ENCODE data around the gene MUC5AC.

MUC5AC gene

DNA sequence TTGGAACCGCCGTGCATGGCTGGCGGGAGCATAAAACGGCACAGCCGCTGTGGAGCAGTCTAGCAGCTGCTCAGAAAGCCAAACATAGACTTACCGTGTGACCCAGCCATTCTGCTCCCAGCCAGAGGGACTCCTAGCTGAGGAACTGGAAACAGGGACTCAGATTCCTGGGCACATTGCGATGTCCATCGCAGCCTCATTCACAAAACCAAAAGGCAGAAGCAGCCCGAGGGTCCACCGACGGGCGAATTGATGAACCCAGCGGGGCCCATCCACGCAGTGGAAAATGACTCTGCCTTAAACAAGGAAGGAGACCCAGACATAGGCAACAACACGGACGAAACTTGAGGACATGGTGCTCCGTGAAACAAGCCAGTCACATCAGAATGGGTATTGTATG, 59.4 kb downstream of the MUC5AC start:
- DNase-seq, result no peak

DNA sequence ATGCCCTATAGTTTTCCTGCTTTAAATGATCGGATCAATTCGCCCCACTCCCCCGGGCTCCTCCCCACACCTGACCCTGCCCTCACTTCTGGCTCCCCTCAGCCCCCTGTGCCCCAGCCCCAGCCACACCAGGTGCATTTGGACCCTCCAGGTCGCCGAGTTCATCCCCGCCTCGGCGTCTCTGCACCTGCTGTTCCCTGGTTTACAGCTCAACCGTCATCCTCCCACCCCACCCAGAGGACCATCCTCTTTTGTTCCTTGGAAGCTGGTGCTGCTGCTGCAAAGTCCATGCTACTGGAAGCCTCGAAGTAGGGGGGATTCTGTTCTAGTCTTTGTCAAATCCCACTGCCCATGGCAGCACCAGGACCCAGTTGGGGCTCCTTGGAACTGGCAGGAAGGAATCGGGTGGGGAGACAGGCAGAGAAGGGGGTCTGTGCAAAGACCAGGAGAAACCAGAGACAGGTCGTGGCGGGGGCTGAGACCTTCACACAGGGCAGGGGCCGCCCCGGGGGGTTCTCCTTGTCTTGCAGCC, 60.6 kb downstream of the MUC5AC start:
- DNase-seq, result no peak

DNA sequence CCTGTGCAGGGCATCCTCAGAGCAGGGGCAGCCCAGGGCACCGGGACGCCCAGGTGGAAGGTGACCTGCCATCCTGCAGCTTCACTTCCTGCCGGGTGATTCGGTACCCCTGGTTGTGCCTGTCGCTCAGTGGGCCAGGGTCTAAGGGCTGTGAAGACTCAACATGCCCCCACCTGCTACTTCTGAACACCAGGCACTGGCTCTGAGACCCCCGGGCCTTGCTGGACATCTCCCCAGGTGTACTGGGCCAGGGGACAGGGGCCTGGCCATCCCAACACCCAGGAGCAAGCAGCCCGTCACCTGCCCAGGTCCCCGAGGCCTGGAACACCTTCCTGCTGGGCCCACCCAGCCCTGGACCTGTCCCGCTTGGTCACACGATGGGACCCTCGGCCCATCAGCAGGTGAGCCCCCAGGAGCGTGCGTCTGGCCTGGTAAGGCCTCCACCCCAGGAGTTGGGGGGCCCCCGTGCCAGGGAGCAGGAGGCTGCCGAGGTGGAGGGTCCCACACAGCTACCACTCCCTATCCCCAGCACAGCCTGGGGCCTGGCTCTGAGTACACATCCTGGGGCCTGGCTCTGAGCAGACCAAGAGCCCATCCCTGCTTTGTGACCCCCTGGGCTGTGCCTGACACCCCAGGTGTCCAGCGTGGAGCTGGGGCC, 61.2 kb downstream of the MUC5AC start:
- no peak for DNase-seq

DNA sequence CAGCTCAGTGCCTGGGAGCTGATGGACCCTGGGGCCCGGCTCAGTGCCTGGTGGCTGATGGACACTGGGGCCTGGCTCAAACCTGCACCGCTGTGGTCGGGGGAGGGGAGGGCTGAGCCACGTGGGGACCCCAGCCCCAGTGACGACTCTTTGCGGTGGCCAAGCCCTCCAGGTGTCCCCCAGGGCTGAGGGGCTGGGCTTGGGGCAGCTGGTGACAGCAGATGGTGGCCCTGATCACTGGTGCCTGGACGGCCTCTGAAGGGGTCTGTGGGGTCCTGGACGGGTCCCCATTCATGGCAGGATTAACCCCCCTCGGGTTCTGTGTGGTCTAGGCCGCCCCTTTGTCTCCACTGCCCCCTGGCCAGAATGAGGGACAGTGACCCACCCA, 61.7 kb downstream of the MUC5AC start:
- DNase-seq, result no peak

DNA sequence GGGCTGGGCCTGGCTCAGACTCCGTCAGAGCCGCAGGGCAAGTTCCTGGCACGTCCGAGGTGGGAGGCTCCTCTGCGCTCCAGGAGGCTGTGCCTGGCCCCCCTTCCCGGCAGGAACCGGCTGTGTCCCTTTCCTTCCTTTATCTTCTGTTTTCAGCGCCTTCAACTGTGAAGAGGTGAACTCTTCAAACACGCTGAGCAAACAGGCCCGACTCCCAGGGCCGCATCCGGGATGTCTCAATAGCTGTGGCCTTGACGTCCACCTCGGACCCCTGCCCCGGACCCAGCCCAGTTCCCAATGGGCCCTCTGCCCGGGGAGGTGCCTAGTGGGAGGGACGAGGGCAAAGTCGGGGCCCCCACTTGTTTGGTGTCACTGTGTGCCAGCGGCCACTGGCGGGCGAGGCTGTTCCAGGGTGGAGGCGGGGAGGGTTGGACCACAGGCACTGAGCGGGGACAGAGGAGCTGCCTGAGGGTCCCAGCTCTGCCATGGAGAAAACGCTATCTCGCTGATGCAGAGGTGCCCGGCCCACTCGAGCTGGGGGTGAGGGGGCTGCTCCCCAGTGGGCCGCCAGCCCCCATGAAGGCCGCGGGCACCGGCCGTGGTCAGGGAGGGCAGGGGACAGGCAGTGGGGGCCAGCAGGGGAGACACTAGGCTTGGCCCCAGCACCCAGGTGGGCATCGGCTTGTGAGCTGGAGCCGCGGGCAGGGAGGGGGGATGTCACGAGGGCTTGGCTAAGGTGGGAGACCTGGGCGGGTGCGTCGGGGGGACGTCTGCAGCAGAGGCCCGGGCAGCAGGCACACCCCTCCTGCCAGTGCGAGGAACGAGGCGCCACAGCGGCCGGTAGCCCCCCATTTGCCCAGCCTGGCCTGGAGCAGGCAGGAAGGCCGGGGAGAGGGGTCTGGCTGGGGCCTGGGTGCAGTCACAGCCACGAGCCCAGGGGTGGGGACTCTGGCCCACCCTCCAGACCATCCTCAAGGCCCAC, 62.4 kb downstream of the MUC5AC start:
- DNase-seq, result no peak

DNA sequence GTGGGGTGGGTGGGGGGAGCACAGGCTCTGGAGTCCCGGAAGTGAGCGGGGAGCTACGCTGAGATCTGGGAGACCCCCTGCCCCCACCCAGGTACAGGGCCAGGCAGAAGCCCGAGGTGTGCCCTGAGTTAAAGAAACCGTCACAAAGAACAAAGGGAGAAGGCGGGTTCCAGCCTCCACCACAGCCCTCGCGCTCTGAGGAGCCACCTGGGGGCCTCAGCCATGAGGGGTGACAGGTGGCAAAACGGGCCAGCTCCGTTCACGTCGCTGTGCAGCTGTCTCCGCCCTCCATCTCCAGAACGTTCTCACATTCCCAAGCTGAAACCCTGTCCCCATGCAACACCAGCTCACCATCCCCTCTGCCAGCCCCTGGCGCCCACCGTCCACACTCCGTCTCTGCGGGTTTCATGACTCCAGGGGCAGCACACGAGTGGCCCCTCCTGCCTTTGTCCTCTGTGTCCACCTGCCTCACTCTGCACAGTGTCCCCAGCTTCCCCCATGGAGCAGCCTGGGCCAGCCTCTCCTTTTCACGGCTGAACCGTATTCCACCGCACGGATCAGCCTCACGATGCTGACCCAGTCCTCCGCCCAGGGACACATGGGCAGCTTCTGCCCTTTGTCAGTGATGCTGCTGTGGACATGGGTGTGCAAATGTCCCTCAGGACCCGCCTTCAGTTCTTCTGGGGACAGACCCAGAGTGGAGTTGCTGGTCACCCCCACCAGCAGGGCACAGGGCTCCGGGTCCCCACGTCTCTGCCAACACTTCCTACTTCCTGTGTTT, 63.4 kb downstream of the MUC5AC start:
- DNase-seq, result peak; percentile 14

DNA sequence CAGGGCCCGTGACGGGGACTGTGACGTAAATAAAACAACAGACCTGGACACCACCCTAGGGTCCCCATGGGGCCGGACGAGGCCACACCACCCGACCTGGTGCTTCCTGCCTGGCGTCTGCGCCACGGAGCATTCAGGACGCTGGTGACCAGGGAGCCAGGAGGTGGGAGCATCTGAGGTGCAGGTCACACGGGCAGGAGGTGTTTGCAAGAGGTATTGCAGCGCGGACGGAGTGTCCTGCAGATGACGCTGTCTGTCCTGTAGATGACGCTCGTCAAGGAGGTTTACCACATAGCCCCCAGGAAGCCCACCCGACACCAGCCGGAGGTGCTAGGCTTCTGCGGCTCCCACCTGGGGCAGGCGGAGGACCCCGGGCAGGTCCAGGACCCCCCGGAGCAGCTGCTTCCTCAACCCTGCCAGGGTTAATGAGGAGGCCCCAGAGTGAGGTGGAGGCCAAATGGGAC, 64.1 kb downstream of the MUC5AC start:
- DNase-seq, result no peak

DNA sequence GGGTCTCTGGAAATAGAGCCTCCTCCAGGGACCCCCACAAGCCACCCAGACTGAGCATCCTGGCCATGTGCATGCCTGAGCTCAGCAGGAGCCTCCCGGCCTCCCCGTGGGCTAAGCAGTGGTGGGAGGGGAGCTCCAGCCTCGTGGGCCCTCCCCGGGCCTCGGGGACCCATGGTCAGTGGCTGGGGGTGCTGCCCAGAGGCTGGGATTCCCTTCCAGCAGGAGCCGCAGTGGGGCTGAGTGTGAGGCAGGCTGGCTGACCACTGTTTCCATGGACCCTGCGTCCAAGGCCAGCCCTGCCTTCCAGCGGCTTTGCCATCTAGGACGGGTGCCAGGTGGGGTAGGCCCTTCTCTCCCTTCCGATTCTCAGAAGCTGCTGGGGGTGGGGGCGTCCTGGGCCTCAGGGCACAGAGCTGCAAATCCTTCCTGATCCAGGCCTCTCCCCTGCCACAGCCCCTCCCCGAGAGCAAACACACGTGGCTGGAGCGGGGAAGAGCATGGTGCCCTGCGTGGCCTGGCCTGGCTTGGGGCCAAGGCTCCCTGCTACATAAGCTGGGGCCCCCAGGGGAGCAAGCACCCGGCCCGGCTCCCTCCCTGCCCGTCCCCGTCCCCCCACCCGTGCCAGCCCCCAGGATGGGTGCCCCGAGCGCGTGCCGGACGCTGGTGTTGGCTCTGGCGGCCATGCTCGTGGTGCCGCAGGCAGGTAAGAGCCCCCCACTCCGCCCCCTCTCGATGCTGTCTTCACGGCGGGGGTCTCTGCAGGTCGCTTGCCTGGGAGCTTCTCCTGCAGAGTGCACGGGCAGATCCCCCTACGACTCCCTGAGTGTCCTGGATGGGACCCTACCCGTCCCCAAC, 65.0 kb downstream of the MUC5AC start, which contains the start of gene MUC5B:
MUC5B (plus strand) TSS at position 576 of the 855 bp plus-strand sequence; CDS start at position 634, 58 bp downstream.
- DNase-seq, result no peak

DNA sequence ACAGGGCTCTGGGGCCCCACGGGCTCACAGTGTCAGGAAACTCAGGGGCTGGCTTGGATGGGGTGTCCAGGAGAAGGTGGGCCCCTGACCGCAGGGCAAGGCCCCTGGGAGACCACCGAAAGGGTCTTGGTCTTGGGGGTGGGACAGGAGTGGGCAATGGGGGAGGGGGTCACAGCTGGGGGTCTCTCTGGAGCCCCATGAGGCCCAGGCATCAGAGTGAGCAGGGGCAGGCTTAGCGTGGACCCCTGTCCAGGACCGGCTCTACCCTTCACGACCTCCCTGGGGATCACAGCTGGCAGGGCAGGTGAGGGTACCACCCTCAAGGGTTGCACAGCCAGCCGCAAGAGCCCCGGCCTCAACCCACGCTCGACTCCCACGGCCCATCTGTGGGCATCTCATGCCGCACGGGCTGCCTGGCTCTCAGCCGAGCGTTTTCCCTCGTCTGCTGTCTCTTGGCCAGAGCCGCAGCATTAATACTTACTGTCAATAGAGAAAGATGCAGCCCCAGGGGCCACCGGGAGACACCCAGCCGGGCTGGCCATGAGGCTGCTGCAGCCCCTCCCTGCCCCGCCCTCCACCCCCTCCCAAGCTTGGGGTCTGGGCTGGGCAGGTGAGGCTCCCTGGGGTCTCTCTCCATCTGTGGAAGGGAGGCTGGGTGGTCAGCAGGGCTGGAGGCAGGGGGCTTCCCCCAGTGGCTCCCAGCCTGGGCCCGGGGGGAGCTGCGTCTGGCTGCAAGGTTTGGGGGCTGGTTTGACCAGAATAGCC, 65.8 kb downstream of the MUC5AC start:
- DNase-seq, result no peak

DNA sequence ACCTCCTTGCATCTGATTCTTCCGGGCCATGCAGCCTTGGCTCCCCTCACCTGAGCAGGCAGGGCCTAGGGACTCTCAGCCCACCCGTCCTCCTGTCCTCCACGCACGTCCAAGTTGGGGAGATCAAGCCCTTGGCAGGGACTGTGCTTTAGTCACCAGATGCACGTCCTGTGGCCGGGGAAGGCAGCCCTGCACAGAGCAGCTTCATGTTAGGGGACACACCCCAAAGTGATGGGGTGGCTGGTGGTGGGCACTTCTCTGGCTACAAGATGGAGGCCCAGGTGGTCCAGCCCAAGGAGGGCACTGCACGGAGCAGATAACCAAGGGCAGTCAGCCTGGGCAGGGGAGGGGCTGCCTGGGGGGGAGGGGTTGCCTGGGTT, 66.3 kb downstream of the MUC5AC start:
- no peak for DNase-seq

DNA sequence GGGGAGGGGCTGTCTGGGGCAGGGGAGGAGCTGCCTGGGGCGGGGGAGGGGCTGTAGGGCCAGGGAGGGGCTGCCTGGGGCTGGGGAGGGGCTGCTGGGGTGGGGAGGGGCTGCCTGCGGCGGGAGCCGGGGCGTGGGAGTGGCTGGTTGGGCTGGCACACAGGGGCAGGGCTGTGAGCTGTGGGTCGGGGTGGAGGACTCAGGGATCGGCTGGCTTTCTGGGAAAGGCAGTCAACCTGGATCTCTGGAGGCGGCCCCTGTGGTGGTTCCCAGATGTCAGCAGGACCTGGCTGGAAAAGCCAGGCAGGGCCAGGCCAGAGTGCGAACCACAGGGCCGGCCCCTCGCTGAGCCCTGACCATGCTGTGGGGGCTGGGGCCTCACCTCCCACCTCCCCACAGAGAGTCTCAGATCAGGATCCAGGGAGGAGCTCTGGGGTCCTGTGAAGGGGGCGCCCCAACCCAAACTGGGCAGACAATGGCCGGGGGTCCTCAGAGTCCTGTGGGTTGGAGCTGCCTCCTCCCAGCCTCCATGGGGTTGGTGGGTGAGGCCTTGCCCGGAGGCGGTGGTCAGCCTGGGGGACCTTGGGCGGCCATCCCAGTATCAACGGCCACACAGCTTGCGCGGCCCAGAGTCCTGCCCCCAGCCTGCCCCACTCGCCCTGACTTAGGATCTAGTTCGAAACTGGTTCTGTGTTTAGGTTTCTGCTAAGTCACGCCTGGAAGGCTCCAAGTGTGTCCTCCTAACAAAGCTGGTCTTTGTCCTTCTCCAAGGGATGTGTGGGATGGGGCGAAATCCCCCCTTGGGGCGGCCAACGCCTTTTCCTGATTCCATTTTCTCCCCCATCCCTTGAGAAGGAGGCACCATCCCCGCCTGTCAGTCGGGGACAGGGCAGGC, 67.0 kb downstream of the MUC5AC start:
- DNase-seq, result no peak

DNA sequence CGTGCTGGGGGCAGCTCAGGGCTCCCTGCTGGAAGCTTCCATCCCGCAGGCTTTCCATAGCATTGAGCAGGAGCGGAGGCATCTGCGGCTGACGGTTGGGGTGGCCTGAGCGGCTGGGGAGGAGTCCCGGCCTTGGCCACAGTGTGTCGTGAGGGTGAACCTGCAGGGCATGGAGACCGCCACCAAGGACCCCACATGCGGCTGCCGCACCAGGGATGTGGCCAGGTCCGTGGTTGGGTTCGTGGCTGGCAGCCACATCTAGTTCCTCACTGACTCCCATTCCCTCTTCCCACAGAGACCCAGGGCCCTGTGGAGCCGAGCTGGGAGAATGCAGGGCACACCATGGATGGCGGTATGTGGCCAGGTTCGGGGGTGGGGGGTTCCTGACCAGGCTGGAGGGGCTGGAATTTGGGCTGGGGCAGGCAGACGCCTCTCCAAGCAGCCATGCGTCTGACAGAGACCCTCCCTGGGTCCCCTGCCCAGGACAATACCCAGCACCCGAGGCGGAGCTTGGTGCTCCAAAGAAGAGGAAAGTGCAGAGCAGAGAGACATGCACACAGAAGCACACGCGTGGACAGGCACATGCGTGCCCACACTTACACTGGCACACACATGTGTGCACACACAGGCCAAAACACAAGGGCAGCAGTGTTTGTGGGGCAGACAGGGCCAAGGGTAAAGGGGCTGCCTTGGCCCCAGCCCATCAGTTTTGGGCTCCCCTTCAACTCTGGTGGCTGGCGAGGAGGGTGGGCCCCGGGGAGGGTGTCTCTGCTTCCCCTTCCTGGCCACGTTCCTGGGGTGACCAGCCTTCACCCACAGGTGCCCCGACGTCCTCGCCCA, 67.9 kb downstream of the MUC5AC start:
- DNase-seq, result no peak

DNA sequence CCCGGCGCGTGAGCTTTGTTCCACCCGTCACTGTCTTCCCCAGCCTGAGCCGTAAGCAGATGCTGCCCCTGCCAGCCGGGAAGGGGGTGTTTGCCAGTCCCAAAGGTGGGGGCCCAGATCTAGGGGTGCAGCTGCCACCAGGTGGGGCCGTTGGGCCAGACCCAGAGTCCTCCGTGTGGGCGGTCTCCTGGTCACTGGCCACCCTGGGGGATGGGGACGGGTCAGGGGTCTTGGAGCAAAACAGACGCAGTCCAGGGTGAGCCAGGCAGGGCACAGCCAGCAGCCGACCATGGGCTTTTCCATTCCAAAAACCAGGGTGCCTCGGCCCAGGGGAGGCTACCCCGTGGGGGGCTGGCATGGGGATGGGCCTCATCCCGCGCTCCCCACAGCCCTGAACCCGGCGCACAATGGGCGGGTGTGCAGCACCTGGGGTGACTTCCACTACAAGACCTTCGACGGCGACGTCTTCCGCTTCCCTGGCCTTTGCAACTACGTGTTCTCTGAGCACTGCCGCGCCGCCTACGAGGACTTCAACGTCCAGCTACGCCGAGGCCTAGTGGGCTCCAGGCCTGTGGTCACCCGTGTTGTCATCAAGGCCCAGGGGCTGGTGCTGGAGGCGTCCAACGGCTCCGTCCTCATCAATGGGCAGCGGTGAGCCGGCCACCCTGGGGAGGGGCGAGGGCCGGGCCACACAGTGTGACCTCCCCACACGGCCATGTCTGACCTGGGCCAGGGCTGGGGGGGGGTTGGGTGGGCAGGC, 68.7 kb downstream of the MUC5AC start:
- no peak for DNase-seq

DNA sequence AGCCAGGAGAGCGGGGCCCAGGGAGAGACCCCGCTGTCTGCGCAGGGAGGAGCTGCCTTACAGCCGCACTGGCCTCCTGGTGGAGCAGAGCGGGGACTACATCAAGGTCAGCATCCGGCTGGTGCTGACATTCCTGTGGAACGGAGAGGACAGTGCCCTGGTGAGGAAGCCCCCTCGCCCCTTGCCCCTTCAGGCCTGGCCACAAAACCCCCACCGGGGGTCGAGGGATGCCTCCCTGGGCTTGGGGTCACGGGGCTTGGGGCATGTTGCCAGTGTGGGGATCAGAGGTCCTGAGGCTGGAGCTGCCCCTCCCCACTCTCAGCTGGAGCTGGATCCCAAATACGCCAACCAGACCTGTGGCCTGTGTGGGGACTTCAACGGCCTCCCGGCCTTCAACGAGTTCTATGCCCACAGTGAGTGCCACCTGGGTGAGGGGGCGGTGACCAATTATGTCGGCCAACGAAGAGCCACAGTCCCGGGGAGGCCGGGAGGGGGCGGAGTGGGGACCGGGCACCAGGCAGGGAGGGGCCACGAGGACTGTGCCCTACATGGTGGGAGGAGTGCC, 69.3 kb downstream of the MUC5AC start:
- DNase-seq, result no peak

DNA sequence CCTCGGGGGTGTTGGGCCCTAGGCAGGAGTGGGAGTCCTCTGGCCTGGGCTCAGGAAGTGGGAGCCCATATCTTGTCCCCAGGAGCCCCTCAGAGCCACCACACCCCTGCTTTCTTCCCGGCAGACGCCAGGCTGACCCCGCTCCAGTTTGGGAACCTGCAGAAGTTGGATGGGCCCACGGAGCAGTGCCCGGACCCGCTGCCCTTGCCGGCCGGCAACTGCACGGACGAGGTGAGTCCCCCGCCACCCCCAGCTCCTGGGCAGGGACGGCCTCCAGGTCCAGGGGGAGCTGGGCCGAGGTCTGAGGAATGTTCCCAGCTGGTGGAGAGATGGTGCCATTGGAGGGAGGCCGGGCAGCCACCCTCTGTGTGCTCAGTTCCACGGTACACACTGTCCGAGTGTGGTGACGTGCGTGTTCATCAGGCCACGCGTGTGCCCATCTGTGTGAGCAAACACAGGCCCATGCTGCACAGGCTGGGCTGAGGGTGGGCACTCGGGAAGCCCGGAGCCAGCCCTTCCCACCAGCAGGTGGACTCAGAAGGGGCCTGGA, 69.9 kb downstream of the MUC5AC start:
- DNase-seq, result no peak

DNA sequence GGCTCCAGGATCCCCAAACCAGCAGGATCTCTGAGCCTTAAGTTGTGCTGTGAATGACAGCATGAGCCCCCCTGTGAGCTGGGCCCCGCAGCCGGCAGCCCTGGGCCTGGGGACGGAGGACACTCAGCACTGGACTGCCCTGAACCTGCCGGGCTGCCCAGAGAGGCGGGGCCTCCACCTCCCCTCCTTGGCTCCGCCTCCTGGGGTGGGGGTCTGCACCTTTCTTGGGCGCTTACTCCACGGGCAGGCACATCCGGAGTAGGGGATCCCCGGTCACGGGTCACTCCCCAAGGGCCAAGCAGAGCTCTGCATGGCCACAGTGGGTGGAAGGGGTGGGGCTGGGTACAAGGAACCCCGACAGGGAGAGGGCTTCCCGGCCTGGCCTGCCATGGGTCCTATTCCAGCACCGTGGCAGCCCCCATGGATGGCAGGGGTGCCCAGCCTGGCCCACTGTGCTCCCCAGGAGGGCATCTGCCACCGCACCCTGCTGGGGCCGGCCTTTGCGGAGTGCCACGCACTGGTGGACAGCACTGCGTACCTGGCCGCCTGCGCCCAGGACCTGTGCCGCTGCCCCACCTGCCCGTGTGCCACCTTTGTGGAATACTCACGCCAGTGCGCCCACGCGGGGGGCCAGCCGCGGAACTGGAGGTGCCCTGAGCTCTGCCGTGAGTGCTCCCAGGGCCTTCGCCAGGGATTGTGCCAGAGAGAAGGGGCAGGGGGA, 70.5 kb downstream of the MUC5AC start:
- no peak for DNase-seq

DNA sequence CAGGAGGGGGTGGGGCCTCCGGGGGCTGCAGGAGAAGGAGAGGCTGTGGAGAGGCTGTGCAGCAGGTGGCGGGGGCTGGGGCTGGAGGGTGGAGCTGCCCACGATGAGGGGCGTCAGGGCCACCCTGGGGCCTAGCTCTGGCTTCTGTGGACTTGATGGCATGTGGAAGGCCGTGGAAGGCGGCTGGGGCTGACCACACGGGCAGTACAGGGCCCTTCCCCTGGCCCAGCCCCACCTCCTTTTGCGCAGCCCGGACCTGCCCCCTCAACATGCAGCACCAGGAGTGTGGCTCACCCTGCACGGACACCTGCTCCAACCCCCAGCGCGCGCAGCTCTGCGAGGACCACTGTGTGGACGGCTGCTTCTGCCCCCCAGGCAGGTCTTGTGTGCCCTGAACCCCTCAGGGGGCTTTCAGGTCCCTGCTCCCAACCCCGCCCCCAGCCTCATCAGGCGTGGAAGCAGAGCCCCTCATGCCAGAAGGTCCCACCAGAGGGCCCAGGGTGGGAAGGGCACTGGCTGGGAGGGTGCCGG, 71.2 kb downstream of the MUC5AC start:
- DNase-seq, result no peak

Data from NCI-H2171 treated with DMSO at 0.1 percent for 48 hours (cell line).